ENCODE data around the gene RBMS1.

RBMS1 gene

DNA sequence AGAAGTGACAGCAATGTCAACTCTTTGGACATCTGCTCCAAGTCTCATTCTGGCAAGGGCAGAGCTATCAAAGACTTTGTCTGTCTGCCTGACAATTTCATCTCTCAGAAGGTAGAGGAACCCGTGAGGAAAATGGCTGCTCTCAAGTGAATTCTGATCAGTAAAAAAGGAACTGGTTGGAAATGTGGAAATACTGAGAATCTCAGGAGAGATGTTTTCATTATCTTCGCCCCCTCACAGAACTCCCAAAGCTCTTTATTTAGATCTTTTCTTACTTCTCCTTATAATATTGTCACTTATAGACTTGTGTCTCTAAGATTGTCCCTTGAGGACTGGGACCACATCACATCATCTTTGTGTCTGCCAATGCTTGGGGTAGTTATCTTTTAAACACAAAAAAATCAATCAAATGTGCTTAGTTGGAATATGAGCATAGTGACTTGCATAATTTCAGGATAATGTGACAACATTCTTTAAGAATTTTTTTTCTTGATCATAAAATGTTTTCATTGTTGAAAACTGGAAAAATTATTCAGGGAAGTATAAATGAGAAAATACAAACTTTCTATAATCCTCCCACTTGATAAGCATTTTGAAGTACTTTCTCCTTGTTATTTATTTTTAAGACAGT lies 225.3 kb downstream of the RBMS1 start:
- DNase-seq, result no peak

DNA sequence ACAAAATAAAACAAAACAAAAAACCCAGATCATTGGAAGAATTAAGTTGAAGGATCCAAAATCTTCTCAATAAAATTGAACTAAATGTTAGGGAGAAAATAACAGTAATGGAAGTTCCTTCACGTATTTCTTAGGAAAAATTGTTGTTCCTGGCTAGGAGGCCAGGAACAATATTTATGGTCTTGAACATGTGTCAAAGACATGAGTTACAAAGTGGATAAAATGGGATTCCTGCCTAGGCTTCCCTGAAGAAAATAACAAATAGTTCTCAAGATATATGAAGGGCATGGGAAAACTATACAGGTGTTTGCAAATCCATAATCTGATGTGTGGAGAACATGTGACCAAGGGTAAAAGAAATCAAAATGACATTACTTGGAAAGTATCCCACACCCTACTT lies 225.9 kb downstream of the RBMS1 start:
- DNase-seq, result no peak

DNA sequence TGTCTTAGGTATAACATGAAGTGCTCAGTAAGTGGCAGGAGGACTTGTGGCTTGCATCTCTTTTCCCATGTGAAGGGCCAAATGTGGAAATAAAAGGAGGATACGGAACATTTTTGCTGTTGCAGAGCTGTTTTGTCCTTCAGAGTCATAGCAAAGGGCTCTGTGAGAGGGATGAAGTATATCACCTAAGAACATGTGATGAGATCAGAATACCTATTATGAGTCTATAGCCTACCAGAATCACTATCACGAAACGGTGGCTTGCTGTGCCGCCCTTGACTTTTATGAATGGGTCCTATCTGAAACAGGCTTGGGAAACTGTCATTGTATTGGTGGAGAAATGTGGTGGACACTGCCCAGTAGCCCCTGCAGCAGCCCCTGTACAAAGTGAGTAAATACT lies 226.6 kb downstream of the RBMS1 start:
- DNase-seq, result no peak

DNA sequence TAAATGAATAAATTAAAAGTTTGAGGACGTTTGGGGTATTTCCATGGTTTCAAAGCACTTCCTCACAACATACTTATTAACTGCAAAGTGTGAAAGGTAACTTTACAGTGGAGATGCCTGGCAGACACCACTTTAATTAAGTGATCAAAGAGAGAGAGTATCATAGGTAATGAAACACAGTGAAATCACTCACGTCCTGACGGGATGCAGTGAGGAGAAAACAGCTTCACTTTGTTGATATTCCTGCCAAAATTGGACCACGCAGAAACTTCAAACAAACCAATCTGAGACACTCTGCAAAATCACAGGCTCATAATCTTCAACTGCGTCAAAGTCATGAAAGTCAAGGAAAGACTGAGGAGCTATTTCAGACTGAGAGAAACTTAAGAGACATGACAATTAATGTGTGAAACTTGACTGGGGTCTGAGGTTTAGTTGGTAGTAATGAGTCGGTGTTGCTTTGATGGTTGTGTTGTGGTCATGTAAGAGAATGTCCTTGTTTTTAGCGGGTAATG lies 227.5 kb downstream of the RBMS1 start:
- DNase-seq, result no peak

DNA sequence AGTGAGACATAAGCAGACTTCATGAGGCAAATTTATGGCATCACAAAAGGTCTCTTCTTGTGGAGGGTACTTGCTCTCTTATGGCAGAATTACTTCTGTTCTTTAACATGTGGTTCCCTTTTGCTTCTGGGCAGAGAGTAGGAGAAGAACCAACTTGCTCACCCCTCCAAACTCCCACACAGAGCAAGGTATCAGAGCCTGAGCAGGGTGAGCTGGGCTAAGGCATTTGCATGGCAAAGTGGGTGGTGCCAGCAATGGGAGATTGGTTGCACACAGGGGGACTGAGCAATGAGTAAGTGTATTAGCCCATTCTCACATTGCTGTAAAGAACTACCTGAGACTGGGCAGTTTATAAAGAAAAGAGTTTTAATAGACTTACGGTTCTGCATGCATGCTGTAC lies 229.3 kb downstream of the RBMS1 start:
- DNase-seq, result no peak

DNA sequence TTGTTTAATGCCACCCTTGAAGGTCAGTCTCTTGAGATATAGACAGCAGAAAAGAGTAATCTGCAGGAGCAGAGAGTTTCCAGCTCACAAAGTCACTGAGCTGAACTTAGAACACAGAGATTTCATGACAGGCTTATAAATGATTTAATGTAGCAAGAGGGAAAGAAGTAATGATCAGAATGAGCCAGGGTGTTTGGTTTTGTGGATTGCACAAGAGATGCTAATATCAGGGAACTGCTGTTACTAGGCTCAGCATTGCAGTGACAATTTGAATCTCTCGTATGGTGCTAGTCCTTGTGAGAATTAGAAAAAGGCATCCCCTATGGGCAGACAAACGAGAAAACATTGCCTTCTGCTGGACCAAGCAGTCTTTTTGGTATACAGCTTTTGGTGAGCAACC lies 231.9 kb downstream of the RBMS1 start:
- no peak for DNase-seq

DNA sequence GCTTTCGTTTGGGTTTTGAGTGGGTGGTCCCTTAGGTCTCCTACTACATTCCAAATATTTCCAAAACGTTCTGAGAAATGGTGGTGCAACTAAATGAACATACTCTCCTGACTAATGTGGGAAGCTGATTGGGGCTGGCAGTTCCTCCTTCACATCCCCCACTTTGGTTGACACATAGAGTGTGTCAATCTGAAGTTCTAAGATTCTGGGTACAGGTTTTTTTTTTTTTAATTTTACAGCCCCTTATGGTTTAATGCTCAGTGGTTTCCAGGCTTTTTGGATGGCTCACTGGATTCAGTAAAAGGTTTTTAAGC lies 235.2 kb downstream of the RBMS1 start:
- DNase-seq, result no peak

DNA sequence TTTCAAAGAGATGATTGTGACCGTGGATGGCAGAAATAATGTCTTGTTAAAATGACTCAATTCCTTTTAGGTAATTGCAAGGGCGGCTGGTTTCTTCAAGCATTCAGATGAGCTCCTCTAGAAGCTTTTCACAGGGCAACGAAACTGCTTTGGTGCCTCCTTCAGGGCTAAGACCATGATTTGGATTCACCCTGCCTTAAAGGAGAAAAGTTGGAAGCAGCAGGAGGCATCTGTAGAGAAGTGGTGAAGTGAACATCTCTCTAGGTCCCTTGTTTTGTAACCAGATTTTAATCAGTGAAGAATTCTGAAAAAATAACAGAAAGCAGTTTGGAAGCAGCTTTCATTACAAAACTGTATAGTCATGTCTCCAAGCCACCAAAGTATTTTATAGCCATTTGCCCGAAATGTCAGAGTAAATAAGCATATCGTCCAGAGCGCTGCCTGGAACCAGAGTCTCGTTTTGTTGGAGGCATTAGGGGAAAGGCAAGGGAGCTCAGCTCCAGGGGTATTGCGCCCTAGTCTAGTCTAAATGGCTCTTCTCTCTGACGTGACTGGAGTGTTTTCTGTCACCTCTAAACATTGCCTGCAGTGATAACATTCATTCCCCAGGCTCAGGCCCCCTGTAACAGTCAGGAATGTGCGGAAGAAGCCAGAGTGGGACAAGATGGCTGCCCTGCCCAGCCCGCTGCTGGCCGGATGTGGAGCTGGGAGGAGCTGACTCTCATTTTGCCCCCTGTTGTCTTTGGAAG lies 235.7 kb downstream of the RBMS1 start:
- DNase-seq, result no peak

DNA sequence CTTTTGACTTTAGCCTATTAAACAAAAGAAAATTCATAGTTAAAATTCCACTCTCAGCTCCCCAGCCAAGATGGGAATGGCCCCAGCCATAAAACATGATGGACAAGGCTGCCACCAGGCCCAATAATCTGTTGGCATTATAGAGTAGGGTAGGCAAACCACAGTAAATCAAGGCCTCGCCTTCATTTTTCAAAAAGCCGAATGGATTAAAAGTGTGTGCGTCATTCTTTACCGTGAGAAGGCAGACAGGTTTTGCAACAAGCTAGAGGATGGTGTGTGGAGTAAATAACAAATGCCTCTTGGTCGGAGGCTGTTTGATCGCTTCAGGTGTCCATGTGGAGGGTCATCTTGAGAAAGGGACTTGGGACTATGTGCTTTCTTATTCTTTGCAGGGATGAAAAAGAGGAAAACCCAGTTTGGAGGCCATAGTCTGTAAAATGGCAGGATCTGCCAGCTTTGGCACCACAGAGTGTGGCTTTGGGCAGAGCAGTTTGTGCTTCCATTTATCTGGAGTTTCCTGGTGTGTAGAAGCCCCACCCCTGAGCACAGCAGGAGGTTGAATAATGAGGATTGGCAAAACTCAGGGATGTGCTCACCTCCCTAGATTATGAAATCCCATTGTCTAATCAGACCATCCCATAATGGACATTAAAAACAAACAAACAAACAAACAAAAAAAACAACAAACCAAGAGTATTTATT lies 236.4 kb downstream of the RBMS1 start:
- DNase-seq, result no peak

DNA sequence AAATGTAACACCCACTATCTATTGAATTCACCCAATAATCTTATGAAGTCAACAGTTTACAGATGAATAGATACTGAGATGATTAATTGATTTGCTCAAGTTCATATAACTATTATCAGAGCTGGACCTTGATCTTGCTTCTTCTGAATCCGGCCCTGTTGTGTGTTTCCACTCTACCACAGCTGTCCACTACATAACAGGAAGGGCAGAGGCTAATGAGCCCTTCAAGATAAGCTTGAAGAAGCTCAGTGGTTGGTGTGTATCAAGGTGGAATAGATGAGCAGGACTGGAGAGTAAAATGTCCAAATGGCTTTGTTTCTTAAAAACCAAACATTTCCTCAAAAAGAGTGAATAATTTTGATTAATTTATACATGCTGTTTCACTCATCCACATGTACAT lies 237.1 kb downstream of the RBMS1 start:
- DNase-seq, result no peak

DNA sequence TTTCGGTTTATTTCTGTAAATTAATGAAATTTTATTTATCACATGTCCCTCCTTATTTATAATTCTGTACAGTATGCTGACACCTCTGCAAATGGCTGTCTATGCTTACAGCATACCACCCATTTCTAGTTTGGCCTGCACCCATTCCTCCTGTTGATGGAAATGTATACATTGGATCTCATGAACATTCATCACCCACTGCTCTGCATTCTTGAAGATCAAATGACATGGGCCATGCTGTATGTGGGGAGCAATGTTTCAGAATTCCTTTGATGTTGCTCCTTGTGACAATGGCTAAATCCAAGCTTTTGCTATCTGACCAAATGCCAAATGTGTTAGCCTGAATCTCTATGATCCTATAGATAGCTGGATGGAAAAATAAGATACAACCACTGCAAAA lies 238.2 kb downstream of the RBMS1 start:
- no peak for DNase-seq

DNA sequence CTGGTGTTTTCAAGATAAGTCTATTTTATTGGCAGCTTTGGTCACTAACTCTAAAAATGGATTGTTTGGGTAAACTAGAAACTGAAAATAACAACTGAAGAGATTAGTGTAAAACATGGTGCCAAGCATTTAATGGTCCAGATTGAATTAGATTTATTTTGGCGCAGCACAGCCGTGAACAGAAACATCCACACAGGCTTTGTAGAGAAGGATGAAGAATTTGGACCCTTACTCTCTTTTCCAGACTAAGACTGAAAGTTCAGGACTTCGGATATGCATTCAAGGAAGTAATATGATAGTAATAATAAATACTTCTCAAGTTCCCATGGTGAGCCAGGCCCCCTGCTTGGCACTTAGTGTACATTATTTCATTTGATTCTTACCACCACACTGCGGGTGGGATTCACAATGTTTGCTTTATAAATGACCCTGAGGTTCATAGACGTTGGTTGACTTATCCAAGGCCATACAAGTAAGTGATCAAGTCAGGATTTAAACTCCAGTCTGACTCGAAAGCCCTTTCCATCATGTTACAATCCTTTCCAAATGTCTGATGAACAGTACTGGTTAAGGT lies 239.3 kb downstream of the RBMS1 start:
- DNase-seq, result no peak

DNA sequence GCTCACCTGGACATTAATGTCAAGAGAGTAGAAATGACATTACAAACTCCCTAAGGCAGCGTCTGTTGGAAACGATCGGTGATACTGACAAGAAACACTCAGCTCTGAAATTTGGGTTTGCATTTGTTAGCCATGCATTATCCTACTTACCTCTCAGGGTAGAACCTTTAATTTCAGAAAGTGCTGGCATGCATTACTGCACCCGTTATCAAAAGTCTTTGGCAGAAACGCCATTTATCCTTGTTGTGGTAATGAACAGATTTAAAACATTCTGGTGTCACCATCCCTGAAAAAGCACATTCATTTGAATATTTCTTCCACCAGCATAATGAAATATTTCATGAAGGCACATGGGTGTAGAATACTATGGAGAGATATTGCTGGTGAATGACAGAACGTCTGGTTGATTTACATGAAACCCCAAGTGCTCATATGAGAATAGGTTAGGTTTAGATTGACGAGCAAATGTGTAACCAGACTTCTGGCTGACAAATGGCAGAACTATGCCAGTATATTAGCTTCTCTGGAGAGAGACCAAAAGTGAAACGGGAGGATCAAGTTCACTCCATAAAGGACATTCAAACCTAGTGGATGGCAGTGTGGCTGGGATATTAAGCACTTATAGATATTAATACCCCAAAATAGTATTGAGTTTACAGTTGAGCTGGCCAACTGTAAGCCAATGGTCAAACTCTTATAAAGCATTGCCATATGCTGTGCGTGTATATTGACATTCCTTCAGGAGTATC lies 240.0 kb downstream of the RBMS1 start:
- no peak for DNase-seq

DNA sequence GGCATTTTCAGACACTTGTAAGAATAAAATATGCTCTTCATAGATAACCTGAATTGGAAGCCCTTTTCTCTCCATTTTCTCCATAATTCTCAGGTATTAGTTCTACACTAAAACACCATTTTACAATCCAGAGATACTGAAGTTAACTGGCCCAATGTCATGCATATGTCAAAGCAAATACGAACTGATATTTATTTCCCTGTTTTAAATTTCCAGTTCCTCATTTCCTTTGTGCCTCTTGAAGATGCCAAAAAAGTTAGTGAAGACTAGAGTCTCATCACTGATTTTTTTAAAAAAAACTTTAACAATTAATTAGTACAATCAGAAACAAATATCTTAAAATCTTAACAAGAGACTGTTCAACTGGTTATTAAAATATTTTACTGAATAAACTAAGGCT lies 240.7 kb downstream of the RBMS1 start:
- DNase-seq, result no peak

DNA sequence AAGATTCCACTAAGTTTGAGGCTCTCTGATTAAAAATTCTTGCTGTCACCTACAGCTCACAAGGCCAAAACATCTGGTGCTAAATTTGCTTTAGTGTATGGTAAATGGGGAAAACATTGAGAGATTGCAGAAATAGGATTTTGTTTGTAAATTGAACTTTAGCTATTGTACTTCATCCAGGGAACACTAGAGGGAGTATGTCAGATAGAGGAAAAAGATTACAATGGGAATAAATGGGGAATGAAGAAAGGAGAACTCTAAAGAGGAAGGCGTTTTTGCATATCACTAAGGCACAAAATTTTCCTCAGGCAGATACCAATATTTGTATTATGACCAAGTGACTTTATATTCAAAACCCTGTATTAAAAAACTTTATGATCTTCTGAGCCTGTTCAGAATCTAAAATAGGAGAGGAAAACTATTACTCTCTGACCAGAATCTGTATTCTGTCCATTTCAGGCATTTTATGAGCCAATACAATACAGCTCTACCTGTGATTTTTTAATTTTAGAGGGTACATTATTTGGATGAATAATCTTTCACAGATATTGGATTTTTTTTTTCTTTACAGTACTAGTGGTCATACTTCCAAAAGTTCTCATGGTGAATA lies 241.2 kb downstream of the RBMS1 start:
- peak; percentile 14 for DNase-seq

DNA sequence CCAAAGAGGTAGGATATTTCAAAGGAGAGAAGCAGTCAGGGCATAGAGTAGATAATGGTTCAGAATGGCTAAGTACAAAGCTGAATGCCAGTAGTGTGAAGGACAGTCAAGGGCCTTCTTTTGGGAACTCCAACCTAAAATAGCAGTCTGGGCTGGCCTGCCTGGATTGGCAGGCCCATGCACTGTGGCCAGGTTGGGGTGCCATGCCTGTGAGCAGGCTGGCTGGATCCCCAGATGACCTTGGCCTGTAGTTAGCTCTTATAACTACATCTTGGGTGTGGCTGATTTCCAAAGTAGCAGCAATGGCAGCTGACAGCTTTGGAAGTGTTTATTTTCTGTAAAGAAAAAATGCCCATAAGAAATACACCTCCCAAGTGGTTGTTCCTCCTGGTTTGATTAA lies 242.0 kb downstream of the RBMS1 start:
- no peak for DNase-seq

DNA sequence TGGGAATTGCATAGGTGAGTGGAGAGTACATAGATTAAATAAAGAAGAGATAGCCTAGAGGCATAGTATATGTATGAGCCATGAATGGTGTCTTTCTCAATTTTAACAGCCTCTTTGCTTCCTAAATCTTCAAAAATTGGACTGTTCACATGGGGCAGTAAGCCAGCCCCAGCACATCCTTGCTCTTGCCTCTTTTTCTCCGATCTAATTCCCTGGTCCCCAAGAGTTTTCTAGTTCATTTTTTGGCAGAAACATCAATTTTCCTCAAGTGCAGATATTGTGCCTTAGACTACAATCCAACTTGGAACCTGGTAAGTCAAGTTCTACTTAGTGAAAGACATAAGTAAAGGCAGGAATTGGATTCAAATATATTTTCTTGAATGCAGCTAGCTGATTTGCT lies 243.7 kb downstream of the RBMS1 start:
- DNase-seq, result no peak

DNA sequence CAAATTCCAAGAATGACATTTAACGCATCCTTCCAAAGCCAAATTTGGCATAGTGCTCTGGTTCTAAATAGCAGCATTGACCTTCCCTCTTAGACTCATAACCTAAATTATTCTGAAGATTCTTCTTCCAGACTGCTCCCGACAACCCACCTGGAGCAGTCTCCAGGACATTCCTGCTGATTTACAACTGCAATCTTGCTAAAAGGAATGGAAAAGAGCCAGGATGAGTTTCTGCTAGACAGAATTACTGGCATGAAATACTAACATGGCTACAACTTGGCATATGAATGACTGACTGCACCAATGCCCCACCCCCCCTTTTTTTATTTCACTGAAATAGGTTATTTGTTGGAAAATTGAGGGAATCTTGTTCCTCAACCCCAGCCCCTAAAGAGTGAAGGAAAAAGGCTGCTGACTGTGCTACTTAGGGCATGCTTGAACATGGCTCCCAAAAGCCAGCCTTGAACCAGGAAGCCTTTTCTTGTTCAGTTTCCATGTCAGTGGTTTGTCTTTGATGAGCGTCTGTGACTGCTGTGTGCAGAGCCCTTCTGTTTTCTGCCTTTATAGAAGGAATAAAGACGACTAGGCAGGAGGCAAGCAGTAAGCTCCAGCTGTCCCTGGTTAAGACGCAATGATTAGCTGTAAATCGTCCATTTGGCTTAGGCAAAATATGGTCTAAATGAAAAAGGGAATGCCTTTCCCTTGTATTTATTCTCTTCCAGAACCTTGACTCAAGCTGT lies 246.1 kb downstream of the RBMS1 start:
- no peak for DNase-seq

DNA sequence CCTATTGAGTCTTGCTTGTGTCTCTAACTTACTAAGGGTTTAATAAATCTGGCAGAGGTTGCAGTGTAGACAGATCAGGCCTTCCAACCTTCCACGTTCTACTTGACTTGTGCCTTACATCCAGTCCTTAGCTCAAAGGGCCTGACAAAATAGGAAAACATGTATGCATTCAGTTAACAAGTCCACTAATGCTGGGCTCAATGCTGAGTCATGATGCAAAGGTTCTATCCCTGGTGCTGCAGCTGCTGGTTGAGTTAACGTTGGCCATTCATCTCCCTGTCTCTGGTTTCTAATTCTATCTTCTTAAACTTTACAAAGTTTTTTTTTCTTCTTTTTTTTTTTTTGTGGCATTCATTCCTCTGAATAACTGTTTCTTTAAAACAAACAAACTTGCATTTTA lies 247.3 kb downstream of the RBMS1 start:
- no peak for DNase-seq

DNA sequence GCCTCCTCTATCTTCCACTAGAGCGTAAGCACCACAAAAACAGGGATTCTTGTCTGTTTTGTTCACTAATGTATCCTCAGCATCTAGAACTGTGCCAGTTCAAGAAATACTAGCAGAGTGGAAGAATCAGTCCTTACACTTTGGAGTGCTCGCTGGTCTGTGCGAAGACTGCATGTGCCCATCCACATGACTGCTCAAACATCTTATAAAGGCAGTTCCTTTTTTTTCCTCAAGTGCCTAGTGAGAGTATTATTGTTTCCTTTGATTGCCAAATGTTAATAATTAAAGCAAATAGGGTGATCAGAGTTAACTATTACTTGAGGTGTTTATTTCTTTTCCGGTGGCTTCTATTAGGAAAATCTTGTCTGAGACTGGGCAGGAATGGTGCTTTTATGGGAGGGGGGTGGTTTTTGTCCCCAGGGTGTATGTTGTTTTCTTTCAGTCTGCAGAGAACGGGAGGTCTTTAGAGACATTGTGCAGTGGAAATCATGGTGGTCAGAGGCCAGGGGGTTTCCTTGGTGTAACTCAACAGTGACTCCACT lies 247.9 kb downstream of the RBMS1 start:
- no peak for DNase-seq

DNA sequence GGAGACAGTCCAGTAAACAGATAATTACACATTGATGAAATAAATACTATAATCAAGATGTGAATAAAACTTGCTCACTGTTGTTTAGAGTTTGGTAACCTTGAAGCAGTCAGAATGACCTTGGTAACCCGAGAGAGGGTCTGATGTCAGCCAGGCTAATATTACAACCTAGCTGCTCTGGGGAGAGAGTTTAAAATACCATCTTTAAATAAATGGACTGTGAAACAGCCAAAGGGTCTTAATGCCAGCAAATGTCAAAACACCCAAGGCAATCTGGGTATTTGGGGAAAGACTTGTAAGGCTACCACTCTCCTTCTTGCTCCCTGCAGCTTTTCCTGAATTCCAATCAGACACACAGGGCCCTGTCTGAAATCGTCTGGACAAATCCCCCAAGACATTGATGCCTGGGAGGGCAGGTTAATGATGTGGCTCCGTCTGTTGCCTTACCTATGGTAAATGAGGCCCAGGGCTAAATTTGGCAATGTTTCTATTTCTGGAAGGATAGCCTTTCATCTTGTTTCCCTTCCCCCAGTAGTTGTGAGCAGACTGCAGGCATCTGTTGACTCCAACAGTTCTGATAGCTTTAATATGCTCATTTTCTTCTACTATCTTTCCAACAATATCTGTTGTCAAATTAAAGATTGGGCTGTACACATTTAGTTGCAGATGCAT lies 250.6 kb downstream of the RBMS1 start:
- peak; percentile 67 for DNase-seq
